Liver (tissue), 9 donors: ENCODE results near the gene EYA4. TPM values are rescaled to one million over a fixed set of nuclear protein-coding genes. Genes with fewer than 3 reads are reported as not detected.

Source experiments
- DNase-seq: peaks from one replicate; pipeline ENCODE4 v3.0.0-alpha.2; 2017; ENCODE audit warnings: low spot score
- H3K27ac ChIP-seq, 2 donors: one replicate each; pipeline ENCODE4 v1.7.0; 2013; ENCODE audit warnings: inconsistent platforms in 2 of 2, low read length in 2 of 2, control low read depth in 1 of 2, low read depth in 1 of 2, mild to moderate bottlenecking in 1 of 2
- H3K27me3 ChIP-seq, 4 donors: one replicate each; pipeline versions ENCODE4 v1.6.1 to v1.7.0; 2013; ENCODE audit warnings: low read length in 3 of 4, inconsistent platforms in 1 of 4, mild to moderate bottlenecking in 1 of 4, moderate library complexity in 1 of 4; ENCODE audit not compliant: control insufficient read depth in 4 of 4, insufficient read depth in 4 of 4
- H3K36me3 ChIP-seq, 4 donors: one replicate each; pipeline versions ENCODE4 v1.6.1 to v1.7.0; 2013; ENCODE audit warnings: low read length in 3 of 4, mild to moderate bottlenecking in 3 of 4, low read depth in 1 of 4, moderate library complexity in 1 of 4; ENCODE audit not compliant: control insufficient read depth in 4 of 4, insufficient read depth in 3 of 4
- H3K4me1 ChIP-seq, 4 donors: one replicate each; pipeline versions ENCODE4 v1.6.1 to v1.7.0; 2013; ENCODE audit warnings: low read length in 3 of 4, mild to moderate bottlenecking in 3 of 4, moderate library complexity in 1 of 4; ENCODE audit not compliant: control insufficient read depth in 4 of 4, insufficient read depth in 4 of 4
- H3K4me3 ChIP-seq, 3 donors: one replicate each; pipeline versions ENCODE4 v1.6.1 to v1.7.0; 2013; ENCODE audit warnings: low read length in 3 of 3, control low read depth in 1 of 3, low read depth in 1 of 3, mild to moderate bottlenecking in 1 of 3
- H3K9ac ChIP-seq, 2 donors: one replicate each; pipeline ENCODE4 v1.7.0; 2013; ENCODE audit warnings: low read length in 2 of 2, mild to moderate bottlenecking in 2 of 2, moderate library complexity in 2 of 2, control low read depth in 1 of 2, low read depth in 1 of 2
- H3K9me3 ChIP-seq, 4 donors: one replicate each; pipeline versions ENCODE4 v1.6.1 to v1.7.0; 2013; ENCODE audit warnings: low read length in 3 of 4; ENCODE audit not compliant: control insufficient read depth in 4 of 4
- ATF3 ChIP-seq: IDR thresholded peaks from 2 replicates; pipeline ENCODE4 v1.6.1; 2016; ENCODE audit warnings: antibody characterized with exemption
- CTCF ChIP-seq: fragments of 150-350 bp; IDR thresholded peaks from 2 replicates; pipeline ENCODE4 v1.5.1; 2017; ENCODE audit warnings: improper control_type of control experiment, low read depth, low read length; ENCODE audit not compliant: missing input control
- EGR1 ChIP-seq, 2 donors: IDR thresholded peaks; 2 replicates each; pipeline ENCODE4 v1.6.1; 2016 to 2018; ENCODE audit warnings: antibody characterized with exemption in 2 of 2, low read depth in 2 of 2
- FOXA1 ChIP-seq: IDR thresholded peaks from 2 replicates; pipeline ENCODE4 v1.6.1; 2016; ENCODE audit warnings: antibody characterized with exemption
- GABPA ChIP-seq, 2 donors: IDR thresholded peaks in 1 of 2; conservative IDR thresholded peaks in 1 of 2; 2 replicates each; pipeline ENCODE4 v1.6.1; 2016; ENCODE audit warnings: antibody characterized with exemption in 2 of 2, mild to moderate bottlenecking in 1 of 2, moderate library complexity in 1 of 2
- HNF4A ChIP-seq, 2 donors: conservative IDR thresholded peaks; 2 replicates each; pipeline ENCODE4 v1.6.1; 2016; ENCODE audit warnings: antibody characterized with exemption in 2 of 2, mild to moderate bottlenecking in 2 of 2
- HNF4G ChIP-seq: IDR thresholded peaks from 2 replicates; pipeline ENCODE4 v1.6.1; 2016; ENCODE audit warnings: antibody characterized with exemption
- JUND ChIP-seq, 2 donors: IDR thresholded peaks; 2 replicates each; pipeline ENCODE4 v1.6.1; 2016; ENCODE audit warnings: antibody characterized with exemption in 2 of 2
- NR2F2 ChIP-seq: IDR thresholded peaks from 2 replicates; pipeline ENCODE4 v1.6.1; 2016; ENCODE audit warnings: antibody characterized with exemption
- RAD21 ChIP-seq, 2 donors: IDR thresholded peaks; 2 replicates each; pipeline ENCODE4 v1.6.1; 2016; ENCODE audit warnings: antibody characterized with exemption in 2 of 2, mild to moderate bottlenecking in 2 of 2
- REST ChIP-seq: IDR thresholded peaks from 2 replicates; pipeline ENCODE4 v1.6.1; 2016; ENCODE audit warnings: antibody characterized with exemption, mild to moderate bottlenecking
- RXRA ChIP-seq, 2 donors: IDR thresholded peaks; 2 replicates each; pipeline ENCODE4 v1.6.1; 2017 to 2018; ENCODE audit warnings: antibody characterized with exemption in 2 of 2, mild to moderate bottlenecking in 1 of 2
- SP1 ChIP-seq: IDR thresholded peaks from 2 replicates; pipeline ENCODE4 v1.6.1; 2018; ENCODE audit warnings: antibody characterized with exemption, mild to moderate bottlenecking
- TAF1 ChIP-seq: conservative IDR thresholded peaks from 2 replicates; pipeline ENCODE4 v1.6.1; 2016; ENCODE audit warnings: antibody characterized with exemption, mild to moderate bottlenecking
- YY1 ChIP-seq: IDR thresholded peaks from 2 replicates; pipeline ENCODE4 v1.6.1; 2016; ENCODE audit warnings: antibody characterized with exemption, mild to moderate bottlenecking
- ZBTB33 ChIP-seq: IDR thresholded peaks from 2 replicates; pipeline ENCODE4 v1.6.1; 2016; ENCODE audit warnings: antibody characterized with exemption
- WGBS: extraction: QIAGEN DNeasy Blood & Tissue Kit; methylation state at CpG from one replicate; pipeline ENCODE4 v1.1.7; 2013; 5-methylcytosine and 5-hydroxymethylcytosine counted together
- polyA plus RNA-seq, 2 donors: library from polyadenylated mRNA; stranded (reverse) in 1 of 2; unstranded in 1 of 2; fragments of 200-250 nt in 1 of 2; fragments of >200 nt in 1 of 2; fragmentation: Nextera tagmentation in 1 of 2; extraction: Ambion mirVana in 1 of 2; gene quantifications; one replicate each; pipeline versions ENCODE4 v1.2.1 to v1.2.3, GENCODE V29; 2013 to 2015
- total RNA-seq, 2 donors: library from RNA; depleted of rRNA; stranded (reverse); fragments of >200 nt; gene quantifications; one replicate each; pipeline ENCODE4 v1.2.3, GENCODE V29; 2014
- donor health status: healthy.
- donor health status: healthy.
- donor health status: healthy.
- donor health status: healthy.
- donor health status: healthy.

EYA4 gene
- total and polyA plus RNA-seq, 4 donors, result 0.05 to 0.50 TPM; not detected in 2

GRCh38 chr6:133288662-133289061 is 47.5 kb downstream of the EYA4 start:
- Histone ChIP-seq H3K27ac (no peak overlapping the region), H3K9ac (no peak overlapping the region), H3K4me3 (no peak overlapping the region), H3K4me1 (peaks cover 0 to 5% (median 0%) of the 10 kb centered on the region in 4 donors), H3K36me3 (no peaks in the 10 kb centered on the region), H3K9me3 (no peaks in the 10 kb centered on the region), H3K27me3 (no peaks in the 10 kb centered on the region)
- 78% methylated on average over 1 of the region's 1 CpG for WGBS
- DNase-seq, result no peak
- TF ChIP-seq FOXA1, result no peak
- no peak for TF ChIP-seq YY1
- no peak for TF ChIP-seq SP1
- no peak for TF ChIP-seq JUND (IDR thresholded peaks at IDR 0.05)
- TF ChIP-seq ZBTB33, result no peak
- no peak for TF ChIP-seq EGR1 (IDR thresholded peaks at IDR 0.05; ENCODE audit: low read depth in 2 of 2)
- no peak for TF ChIP-seq TAF1
- no peak for TF ChIP-seq GABPA (IDR thresholded peaks at IDR 0.05 in 1 of 2, conservative IDR thresholded peaks at IDR 0.05 in 1 of 2)
- no peak for TF ChIP-seq ATF3
- no peak for TF ChIP-seq HNF4G
- no peak for TF ChIP-seq NR2F2
- no peak for TF ChIP-seq HNF4A (conservative IDR thresholded peaks at IDR 0.05)
- TF ChIP-seq CTCF, result no peak
- TF ChIP-seq REST, result no peak
- TF ChIP-seq RAD21 (IDR thresholded peaks at IDR 0.05), result no peak

- Histone ChIP-seq H3K4me3 (no peak overlapping the region), H3K27me3 (no peaks in the 10 kb centered on the region), H3K9me3 (no peaks in the 10 kb centered on the region), H3K4me1 (peaks cover 0 to 5% (median 0%) of the 10 kb centered on the region in 4 donors), H3K27ac (no peak overlapping the region), H3K9ac (no peak overlapping the region), H3K36me3 (no peaks in the 10 kb centered on the region)
- no peak for TF ChIP-seq REST
- TF ChIP-seq ZBTB33, result no peak
- TF ChIP-seq GABPA (IDR thresholded peaks at IDR 0.05 in 1 of 2, conservative IDR thresholded peaks at IDR 0.05 in 1 of 2), result no peak
- TF ChIP-seq RXRA (IDR thresholded peaks at IDR 0.05), result no peak
- no peak for TF ChIP-seq RAD21 (IDR thresholded peaks at IDR 0.05)
- TF ChIP-seq NR2F2, result no peak
- TF ChIP-seq TAF1, result no peak
- TF ChIP-seq YY1, result no peak
- 41% methylated on average over 5 of the region's 5 CpGs for WGBS
- no peak for DNase-seq
These were observed 48.7 kb downstream of the EYA4 start for GRCh38 chr6:133289733-133290306.
